ENCODE results near the gene PTPRG. TPM values are rescaled to one million over a fixed set of nuclear protein-coding genes. Genes with fewer than 3 reads are reported as not detected.

The PTPRG gene
- total RNA-seq, 2 donors from 2014 or later, result 26.0 to 26.3 TPM

DNA sequence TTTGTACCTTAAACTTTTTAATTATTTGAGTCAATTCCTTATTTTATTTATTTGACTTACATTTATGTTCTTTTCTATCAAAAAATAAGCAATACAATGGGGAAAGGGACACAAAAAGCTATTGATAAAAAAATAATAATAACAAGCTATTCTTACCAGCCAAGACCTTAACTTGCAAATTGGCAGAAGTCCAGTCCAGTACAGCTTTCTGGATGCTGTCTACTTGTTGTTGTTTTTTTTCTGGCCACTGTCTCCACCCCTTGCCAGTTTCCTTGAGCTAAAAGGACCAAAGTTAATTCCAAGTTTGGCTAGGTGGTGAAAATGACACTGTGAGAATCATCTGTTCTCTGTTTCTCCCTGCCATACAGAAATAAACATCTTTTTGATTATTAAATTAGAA lies 232.2 kb downstream of the PTPRG start:
- TF ChIP-seq, protein P1, sequence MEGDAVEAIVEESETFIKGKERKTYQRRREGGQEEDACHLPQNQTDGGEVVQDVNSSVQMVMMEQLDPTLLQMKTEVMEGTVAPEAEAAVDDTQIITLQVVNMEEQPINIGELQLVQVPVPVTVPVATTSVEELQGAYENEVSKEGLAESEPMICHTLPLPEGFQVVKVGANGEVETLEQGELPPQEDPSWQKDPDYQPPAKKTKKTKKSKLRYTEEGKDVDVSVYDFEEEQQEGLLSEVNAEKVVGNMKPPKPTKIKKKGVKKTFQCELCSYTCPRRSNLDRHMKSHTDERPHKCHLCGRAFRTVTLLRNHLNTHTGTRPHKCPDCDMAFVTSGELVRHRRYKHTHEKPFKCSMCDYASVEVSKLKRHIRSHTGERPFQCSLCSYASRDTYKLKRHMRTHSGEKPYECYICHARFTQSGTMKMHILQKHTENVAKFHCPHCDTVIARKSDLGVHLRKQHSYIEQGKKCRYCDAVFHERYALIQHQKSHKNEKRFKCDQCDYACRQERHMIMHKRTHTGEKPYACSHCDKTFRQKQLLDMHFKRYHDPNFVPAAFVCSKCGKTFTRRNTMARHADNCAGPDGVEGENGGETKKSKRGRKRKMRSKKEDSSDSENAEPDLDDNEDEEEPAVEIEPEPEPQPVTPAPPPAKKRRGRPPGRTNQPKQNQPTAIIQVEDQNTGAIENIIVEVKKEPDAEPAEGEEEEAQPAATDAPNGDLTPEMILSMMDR (IDR thresholded peaks at IDR 0.05), result no peak
- Histone ChIP-seq H3K27me3 (no peaks in the 10 kb centered on the region), H3K9ac (ENCODE audit: low read depth in 2 of 2, low read length in 2 of 2) (no peak overlapping the region), H3K4me1 (no peaks in the 10 kb centered on the region), H3K4me3 (no peak overlapping the region), H3K9me3 (no peaks in the 10 kb centered on the region), H3K27ac (no peak overlapping the region), H3K36me3 (no peaks in the 10 kb centered on the region)
- DNase-seq, result no peak
- intact Hi-C loops (cut with DNase I), result no loop called here

GRCh38 chr3:61794341-61794740 lies 233.0 kb downstream of the PTPRG start:
- Histone ChIP-seq H3K9me3 (no peaks in the 10 kb centered on the region), H3K36me3 (no peaks in the 10 kb centered on the region), H3K9ac (ENCODE audit: low read depth in 2 of 2, low read length in 2 of 2) (no peak overlapping the region), H3K27me3 (no peaks in the 10 kb centered on the region), H3K27ac (no peak overlapping the region), H3K4me3 (no peak overlapping the region), H3K4me1 (no peaks in the 10 kb centered on the region)
- intact Hi-C loops (cut with DNase I), result no loop called here
- no peak for DNase-seq
- TF ChIP-seq, protein P1 (IDR thresholded peaks at IDR 0.05), result no peak

- Histone ChIP-seq H3K4me3 (no peak overlapping the region), H3K9me3 (no peaks in the 10 kb centered on the region), H3K4me1 (no peaks in the 10 kb centered on the region), H3K9ac (ENCODE audit: low read depth in 2 of 2, low read length in 2 of 2) (no peak overlapping the region), H3K27ac (no peak overlapping the region), H3K36me3 (no peaks in the 10 kb centered on the region), H3K27me3 (no peaks in the 10 kb centered on the region)
- TF ChIP-seq, protein P1 (IDR thresholded peaks at IDR 0.05), result no peak
- no peak for DNase-seq
- intact Hi-C loops (cut with DNase I), result no loop called here
Observed at GRCh38 chr3:61794961-61795360, 233.6 kb downstream of the PTPRG start.

DNA sequence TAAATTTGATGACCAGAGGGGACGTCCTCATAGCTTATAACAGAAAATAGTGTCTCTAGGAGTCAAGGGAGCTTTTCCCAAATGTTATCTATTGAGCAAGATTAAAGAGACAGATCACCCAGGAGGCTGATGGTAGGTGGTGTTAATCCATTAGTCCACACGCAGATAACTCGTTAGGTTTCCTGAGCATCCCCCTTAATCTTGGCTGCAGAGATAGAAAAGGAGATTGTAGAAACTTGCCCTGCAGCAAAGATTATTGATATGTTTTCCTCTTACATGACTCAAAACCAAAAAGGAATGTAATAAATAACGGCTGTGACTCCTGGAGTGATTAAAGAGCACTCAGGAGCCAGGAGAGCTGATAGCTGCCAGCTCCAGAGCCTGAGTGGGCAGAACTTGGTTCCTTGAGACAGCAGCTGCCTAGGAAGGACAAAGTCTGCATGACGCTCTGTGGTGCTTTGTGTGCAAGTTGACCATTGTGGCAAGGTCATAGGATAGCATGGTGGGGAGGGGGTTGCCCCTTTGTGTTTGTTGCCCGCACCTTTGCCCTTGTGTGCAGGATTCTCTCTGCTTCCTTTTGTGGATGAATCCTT lies 234.8 kb downstream of the PTPRG start:
- Histone ChIP-seq H3K9me3 (no peaks in the 10 kb centered on the region), H3K4me1 (no peaks in the 10 kb centered on the region), H3K36me3 (no peaks in the 10 kb centered on the region), H3K27ac (no peak overlapping the region), H3K27me3 (no peaks in the 10 kb centered on the region), H3K9ac (ENCODE audit: low read depth in 2 of 2, low read length in 2 of 2) (no peak overlapping the region), H3K4me3 (no peak overlapping the region)
- intact Hi-C loops (cut with DNase I), result no loop called here
- DNase-seq, result no peak
- TF ChIP-seq, protein P1 (IDR thresholded peaks at IDR 0.05), result no peak

GRCh38 chr3:61796911-61797310 lies 235.5 kb downstream of the PTPRG start:
- Histone ChIP-seq H3K4me1 (no peaks in the 10 kb centered on the region), H3K27me3 (no peaks in the 10 kb centered on the region)

More at GRCh38 chr3:61796911-61797310, 235.5 kb downstream of the PTPRG start:
- Histone ChIP-seq H3K36me3 (no peaks in the 10 kb centered on the region), H3K4me3 (no peak overlapping the region), H3K27ac (no peak overlapping the region), H3K9me3 (no peaks in the 10 kb centered on the region), H3K9ac (ENCODE audit: low read depth in 2 of 2, low read length in 2 of 2) (no peak overlapping the region)
- TF ChIP-seq, protein P1 (IDR thresholded peaks at IDR 0.05), result no peak
- DNase-seq, result no peak
- intact Hi-C loops (cut with DNase I), result no loop called here
